Measurements from ENCODE around the gene STEAP3.

Gene STEAP3, protein sequence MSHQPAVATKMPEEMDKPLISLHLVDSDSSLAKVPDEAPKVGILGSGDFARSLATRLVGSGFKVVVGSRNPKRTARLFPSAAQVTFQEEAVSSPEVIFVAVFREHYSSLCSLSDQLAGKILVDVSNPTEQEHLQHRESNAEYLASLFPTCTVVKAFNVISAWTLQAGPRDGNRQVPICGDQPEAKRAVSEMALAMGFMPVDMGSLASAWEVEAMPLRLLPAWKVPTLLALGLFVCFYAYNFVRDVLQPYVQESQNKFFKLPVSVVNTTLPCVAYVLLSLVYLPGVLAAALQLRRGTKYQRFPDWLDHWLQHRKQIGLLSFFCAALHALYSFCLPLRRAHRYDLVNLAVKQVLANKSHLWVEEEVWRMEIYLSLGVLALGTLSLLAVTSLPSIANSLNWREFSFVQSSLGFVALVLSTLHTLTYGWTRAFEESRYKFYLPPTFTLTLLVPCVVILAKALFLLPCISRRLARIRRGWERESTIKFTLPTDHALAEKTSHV

DNA sequence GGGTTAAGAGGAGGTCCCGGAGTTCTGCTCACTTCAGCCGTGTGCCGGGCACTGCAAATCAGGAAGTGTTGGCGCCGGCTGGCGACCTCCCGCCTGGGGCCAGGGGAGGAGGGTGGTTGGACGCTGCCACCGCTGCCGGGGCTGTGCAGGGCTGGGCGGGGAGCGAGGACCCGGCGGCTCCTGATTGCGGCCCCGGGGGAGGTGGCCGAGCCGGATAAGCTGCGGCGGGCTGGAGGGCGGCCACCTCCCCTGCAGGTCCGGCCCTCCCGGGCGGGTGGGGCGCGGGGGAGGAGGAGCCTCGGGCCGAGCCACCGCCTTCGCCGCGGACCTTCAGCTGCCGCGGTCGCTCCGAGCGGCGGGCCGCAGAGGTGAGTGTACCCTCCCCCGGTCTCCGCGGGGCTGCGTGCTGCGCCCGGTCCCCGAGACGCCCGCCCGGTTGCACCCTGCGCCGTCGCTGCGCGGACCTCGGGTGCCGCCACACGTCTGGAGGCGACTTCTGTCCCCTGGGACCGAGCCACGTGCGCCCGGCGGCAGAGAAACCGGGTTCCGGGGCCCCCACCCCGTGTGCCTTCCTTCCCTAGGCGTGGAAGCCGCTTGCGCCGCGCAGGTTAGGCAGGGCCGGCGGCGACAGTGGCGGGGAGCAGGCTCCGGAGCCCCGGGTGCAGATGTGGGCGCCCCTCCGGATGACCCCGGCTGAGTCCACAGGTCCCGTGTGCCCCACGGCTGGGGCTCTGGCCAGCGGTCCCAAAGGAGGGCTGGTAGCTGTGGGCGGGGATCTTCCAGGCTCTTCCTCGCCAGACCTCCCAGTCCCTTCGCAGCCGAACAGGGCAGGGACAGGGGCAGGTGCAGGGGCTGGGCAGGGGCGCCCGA, at the start of gene STEAP3:
Gene STEAP3 (plus strand): TSS at position 314 of the 870 bp plus-strand sequence. CDS start 7,179 bp downstream, outside the sequence.
- DNase-seq, result peak; percentile 55

DNA sequence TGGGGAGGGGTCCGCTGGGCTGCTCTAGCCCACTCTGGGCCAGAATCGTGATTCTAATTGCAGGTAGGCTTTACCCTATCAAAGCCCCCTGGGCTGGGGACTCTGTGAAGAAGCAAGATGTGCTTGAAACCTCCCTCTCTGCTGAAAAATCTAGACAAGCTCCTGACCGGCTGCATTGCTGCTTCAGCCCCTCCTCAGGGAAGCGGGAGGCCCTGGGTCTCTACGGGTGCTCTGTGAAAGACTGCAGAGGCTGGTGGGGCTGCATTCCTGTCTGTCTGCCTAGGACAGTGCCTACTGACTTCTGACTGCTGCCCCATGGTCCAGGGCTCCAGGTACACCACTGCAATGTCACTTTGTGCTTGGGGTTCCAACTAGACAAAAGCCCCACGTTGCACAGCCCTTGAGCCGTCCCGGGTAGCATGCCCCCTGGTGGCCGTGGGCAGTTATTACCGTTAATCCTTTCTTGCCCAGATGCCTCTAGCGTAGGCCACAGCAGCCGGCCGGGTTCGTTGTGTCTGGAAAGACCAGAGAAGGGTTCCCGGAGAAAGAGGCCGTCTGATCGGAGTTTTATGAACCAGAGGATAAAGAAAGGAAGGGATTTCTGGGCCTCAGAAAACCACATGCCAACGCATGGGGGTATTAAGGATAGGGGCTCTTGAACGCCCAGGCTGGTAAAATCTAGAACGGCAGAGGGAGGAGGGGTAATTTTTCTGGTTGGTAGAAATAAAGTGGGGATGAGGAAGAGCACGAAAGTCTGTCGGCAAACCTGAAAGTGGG, 49.2 kb upstream of the STEAP3 start:
- no peak for DNase-seq

DNA sequence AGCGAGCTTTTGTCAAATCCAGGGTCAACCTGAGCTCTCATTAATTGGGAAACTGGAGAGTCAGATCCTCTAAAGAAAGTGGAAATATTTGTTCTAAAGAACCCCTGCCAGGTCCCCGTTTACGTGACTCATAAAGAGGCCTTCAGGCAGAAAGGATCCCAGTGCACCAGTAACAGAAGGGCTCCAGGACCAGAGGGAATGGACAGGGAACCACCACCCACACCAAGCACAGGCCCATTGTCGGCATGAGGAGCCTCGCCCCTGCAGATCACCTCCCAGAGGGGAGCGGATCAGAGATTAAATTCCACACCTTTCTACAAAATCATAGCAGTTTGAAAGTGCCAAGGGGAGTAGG, 48.7 kb upstream of the STEAP3 start:
- DNase-seq, result no peak

DNA sequence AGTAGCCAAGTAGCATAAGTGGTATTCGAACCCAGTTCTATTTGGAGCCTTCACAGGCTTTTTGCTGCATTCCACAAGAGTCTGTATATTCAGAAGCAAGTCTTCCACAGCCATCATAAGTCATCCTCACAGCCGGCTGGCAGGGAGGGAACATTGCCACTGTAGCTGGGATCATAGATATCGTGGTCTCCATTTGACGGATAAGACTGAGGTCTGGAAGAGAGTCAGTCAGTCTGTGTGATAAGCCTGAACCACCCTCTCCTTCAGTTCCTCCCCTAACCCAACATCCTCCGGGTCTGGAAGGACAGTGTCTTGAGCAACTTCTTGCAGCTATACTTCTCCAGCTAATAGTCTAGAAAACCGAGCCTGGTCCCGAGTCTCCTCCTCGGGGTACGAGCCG, 48.1 kb upstream of the STEAP3 start:
- DNase-seq, result no peak

DNA sequence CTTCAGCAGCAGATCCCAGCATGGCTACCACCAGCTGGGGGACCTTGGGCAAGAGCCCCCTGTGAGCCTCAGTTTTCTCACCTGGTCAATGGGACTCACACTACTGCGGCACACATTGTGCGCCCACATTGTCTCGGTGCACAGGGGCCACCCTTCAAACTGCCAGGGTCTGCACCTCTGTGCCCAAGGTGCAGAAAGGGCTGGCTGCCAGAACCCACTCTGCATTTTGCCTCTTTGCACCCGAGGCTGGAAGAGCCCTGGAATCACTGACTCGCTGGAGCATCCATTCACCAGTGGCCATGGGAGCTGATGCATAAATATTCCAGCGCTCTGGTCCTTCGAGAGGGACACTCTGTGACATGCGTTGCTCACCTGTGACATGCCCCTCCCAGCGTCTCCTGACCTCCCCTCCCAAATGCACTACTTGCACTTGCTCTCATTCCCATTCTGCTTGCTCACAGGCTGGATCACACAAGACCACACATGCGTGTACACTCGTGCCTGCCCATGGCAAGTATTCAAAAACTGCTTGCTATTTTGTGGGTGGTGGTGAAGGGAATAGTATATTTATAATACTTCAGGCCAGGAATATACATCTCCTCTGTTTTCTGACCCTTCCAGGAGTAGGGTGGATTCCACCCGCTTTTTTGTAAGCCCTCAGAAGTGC, 46.3 kb upstream of the STEAP3 start:
- no peak for DNase-seq

DNA sequence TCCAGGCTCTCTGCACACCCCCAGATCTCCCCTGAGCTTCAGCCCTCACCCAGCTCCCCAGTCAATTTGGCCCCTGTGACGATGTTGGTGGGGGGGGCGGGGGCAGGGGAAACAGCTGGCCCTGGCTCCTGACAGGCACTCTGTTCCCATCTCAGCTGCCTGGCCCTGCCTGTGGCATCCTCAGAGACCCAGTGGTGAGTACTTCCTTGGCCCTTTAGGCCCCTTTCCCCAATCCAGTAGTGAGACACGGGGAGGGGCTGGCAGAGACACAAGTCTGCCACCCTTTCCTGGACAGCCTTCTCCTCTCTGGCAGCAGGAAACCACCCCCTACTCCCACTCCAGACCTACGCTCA, 45.8 kb upstream of the STEAP3 start:
- no peak for DNase-seq

DNA sequence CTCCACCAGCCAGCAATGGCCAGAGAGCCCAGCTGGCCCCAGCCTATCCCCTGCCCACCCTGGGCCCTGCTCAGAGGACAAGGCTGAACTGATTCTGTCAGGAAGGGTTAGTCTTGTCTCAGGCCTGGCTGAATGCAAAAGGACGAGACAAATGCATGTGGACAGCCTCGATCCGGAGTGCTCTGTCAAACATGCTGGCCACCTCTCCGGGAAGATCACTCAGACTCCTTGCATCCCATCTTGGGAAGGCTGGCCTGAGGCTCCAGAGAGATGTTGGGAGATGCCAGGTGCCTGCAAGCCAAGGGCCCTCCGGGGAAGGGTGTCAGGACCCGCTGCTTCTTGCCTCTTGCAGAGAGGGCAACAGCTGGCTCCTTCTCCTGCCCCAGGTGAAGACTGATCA, 44.9 kb upstream of the STEAP3 start:
- DNase-seq, result no peak

DNA sequence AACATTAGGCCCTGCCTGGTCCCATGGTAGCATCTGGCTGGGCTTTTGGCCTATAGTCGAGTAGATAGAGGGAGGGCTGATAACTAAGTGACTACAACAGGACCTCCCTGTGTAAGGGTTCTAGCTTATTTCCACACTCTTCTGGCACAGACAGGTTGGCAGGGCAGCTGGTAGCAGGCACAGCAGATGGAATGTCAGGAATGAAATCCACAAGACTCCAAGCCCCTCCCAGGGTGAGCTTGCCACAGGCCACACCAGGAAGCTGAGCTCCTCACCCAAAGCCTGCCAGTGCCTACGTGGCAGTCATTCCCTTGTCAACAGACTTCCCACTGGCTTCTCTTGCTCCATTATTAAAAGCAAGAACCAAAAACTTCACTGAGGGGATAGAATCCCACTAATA, 44.4 kb upstream of the STEAP3 start:
- no peak for DNase-seq

DNA sequence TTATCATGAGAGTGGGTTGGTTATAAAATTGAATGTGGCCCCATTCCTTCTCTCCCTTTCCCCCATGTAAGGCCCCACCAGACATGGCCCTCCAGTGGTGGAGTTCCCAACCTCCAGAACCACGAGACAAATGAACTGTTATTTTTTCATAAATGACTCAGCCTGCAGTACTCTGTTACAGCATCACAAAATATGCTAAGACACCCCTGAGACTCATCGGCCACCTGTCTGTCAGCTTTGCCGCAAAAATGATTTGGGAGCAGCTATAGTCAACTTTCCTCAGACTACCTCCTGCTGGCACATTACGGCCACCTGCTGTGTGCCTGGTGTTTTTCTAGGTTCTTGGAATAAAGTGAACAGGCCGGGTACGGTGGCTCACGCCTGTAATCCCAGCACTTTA, 43.6 kb upstream of the STEAP3 start:
- DNase-seq, result no peak

DNA sequence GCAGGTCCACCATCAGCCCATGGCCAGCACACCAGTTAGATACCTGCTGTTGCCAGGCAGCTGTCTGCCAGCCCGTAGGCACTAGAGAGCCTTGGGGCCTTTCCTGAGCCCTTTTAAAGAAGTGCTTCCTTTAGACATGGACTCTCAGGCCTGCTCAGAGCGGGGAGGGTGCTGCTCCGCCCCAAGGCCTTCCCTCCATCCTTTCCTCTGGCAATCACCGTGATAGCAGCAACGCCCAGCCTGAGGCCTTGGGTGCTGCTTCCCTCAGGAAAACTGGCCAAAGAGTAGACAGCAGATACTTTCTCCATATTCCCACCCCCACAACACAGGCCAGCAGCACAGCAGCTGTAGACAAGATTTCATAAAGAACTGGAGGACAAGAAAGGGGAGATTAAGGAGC, 42.7 kb upstream of the STEAP3 start:
- no peak for DNase-seq

DNA sequence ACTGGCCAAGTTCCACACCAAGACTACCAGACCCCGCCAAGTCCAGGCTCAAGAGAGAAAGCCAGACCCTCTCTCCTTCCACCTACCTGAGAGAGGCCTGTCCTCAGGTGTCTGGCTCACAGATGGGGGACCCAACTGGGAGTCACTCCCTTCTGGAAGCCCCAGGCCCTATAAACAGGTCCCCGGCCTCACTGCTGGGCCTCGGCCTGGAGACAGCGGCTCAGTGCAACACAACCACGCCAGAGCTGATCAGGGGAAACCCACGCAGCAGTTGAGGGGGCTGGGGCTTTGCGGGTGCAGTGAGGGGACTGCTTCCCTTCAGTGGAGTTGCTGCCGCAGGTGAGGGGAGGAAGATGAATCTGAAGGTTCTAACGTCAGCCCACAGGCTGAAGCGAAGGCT, 42.2 kb upstream of the STEAP3 start:
- no peak for DNase-seq

DNA sequence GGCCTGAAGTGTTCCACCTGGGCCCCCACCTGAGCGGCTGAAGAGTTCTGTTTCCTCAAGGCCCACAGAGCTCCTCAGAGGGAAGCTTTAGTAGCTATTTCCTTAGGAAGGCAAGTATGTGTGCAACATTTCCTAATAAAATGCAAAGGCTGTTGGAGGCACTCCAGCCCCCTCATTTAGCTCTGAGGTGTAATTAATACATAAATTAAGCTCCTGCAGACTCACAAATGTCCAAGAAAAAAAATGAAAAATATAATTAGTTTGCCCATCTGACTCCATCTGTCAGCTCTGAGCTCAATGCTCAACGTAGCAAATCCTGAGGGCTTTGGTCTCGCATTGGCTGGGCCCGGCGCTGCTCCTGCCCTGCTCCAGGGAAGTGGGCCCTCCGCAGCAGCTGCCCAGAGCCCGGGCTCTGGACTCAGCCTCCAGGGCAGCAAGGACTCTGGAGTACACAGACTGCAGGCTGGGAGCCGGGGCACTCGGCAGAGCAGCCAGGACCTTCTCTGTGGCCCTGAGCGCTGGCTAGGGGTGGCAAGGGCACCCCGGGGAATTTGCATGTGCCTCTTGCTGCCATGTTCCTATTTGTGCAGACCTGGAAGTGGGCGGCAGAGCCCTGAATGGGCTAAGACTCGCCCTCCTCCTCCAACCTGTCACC, 41.7 kb upstream of the STEAP3 start:
- DNase-seq, result no peak

DNA sequence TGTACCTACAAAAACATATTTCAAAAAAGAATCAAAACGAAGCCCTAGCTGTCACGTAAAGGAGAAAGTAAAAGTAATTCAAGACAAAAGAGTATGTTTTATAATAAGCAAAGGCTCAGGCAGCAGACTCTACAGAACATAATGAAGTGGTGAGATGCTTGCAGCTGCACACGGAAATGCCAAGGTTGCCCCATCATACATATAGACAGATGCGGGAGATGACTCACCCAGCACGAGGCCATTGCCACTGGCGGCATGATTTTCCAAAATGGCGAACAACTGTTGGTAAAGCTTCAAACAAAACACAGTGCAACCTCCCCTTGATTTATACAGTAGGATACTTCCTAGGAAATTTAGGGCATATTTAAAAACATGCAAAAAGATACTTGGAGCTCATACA, 39.1 kb upstream of the STEAP3 start:
- DNase-seq, result no peak

DNA sequence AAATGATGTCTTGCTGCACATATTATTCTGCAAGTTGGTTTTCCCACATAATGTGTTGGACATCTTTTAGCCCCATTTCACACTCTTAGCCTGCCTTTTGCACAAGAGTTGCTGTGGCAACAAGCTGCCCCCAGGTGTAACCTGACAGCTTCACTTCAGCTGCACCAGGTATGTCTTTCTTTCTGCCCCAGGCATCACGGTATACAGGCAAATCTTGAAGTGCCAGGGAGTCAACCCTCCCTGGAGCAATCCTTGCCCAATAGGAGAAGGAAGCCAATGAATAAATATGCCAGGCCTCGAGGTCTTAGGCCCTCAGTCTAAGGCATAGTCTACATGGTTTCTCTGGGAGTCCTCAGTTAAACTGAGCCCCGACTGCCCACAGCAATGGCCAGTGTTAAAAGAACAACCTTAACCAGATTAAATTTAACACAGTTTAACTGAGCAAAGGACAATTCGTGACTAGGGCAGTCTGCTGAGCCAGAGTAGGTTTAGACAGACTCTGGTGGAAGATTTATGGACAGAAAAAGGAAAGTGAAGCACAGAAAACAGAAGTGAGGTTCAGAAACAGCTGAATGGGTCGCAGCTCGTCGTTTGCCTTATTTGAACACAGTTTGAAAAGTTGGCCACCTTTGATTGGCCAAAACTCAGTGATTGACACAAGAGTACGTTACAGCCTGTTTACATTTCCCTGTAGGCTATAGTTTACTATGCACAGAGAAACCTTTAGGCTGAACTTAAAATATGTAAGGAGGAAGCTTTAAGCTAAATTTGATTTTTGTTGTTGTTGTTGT, 33.1 kb upstream of the STEAP3 start:
- DNase-seq, result no peak

DNA sequence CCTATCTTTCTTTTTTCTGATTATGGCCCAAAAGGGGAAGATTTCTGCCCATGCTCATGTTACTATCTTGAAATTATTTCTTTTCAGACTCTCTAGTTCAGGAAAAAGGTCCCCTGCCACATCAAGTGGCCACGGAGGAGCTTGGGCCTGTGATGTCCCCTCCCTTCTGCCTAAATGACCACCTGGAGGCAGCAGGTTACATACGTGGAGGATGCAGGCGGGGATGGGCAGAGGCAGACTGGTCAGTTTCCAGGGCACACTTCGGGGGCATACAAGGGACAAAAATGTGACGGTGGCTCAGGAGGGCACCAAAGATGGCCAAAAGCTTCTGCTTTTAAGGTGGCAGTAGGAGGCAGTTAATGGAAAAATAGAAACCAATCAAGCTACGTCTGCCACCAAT, 30.7 kb upstream of the STEAP3 start:
- no peak for DNase-seq

DNA sequence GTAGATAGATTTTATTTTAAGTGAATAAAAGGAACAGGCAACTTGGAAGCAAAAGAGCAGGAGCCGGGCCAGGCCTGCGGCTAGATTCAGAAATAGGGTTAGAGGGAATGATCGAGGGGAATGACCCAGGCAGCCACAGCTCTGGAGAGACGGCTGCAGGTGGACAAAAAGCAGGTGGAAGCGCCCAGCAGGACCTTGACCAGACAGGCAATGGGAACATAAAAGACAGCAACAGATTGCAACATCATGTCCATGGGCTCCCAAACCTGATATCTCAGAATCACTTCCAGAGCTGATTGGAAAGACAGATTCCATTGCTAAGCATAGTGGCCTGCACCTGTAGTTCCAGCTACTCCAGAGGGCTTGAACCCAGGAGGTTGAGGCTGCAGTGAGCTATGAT, 28.6 kb upstream of the STEAP3 start:
- DNase-seq, result no peak

DNA sequence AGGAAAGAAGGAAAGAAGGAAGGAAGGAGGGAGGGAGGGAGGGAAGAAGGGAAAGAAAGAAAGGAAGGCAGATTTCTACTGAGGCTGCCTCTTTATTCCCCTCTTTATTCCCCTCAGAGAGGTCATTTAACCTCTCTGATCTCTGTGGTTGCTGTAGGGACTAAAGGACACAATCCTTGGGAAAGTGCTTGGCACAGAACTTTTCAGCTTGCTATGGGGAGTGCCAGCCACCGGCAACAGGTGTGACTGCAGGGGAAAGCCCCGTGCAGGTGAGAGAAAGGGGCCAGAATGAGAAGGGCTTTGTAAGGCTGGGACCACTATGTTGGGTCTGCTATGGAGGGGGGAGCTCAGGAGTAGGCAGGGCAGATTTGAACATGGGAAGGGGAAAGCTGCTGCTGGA, 27.7 kb upstream of the STEAP3 start:
- no peak for DNase-seq

DNA sequence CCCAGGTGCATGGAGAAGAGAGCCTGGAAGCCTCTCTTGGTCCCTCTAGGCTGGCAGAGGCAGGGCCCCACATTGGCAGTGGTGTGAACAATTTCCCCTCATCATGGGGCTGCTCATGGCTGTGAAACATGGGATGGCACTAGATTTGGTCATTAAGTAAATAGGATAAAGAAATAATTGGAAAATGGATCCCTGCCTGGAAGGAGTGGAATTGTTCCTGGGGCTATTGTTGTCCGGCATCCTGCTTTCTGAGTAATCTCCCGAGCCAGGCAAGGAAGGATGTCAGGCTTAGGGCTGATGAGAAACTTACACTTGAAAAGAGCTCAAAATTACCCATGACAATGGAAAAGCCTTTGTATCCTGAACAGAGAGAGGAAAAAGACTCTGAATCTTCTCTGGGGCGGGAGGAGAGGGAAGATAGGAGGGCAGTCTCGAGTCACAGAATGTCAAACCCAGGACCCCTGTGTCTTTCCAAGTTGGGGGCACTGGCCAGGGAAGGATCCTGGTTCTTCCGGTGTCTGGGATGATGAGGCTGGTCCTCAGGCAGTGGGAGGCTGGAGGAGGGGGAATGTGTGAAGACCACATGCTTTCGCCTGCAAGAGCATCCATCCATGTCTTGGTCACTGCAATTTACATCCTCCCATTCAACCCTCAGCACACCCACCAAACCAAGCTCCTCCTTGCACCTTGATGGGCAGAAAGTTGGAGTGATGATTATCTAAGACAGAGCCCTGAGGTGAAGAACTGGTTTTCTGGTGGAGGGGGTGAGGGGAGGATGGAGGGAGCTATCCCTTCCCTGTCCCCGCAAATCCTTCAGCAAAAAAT, 27.1 kb upstream of the STEAP3 start:
- peak; percentile 31 for DNase-seq

DNA sequence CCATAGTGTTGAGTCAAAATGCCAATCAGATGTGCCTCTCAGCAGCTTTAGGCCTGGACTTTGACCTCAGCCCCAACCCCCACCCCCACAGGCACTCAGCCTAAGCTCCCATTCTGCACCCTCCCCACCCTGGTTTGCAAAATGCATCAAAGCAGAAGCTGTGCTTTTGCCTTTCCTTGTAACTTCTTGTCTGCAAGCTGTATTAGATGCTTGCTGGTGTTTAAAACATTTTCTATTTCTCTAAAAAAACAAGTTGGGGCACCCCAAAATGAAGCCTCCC, 26.6 kb upstream of the STEAP3 start:
- no peak for DNase-seq

DNA sequence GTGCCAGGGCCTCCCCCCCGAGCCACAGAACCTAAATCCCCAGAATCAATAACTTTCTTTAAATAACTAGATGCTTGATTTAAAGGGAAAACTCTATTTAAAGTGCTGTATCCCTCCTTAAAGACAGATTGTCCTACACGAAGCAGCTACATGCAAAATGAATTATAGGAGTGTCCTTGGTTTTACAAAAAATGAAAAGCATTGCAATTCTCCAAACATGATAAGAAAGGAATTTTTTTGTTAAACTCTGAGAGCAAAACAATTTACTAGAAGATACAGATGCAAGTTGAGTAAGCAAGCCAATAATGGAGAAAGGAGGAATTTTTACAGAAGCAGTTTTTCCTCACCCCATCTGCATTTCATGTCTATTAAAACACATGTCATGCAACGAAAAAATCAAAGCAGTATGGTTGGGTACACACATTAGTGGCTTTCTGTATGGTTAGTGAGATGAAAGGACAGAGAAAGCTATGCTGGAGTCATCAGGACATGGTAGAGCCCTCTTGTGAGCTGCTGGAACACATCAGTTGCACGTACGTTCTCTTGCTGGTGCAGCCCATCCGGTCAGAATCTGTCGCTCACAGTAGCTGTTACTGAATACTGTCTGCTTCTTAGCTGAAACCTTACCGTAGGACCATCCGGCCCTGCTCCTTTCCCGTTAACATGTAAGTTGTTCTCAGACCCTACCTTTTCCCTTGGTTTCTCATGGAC, 25.9 kb upstream of the STEAP3 start:
- no peak for DNase-seq
